RWPE2 (cell line): Measurements from ENCODE around the gene DAZL.

Experiments
- ATAC-seq: fragments of 200-7000 bp; cut with Tn5 transposase; 3 replicates; pipeline ENCODE4 v1.9.1; 2021; ENCODE audit warnings: low read depth
- DNase-seq: peaks from one replicate; pipeline ENCODE4 v3.0.0-alpha.2; 2020; ENCODE audit warnings: low spot score
- H3K27ac ChIP-seq: fragments of 450-650 bp; 2 replicates; pipeline ENCODE4 v1.5.1; 2017; ENCODE audit warnings: mild to moderate bottlenecking; ENCODE audit not compliant: poor library complexity, severe bottlenecking
- H3K27me3 ChIP-seq: fragments of 250-450 bp; sonication (Bioruptor Pico); 2 replicates; pipeline ENCODE4 v1.5.1; 2021; ENCODE audit warnings: mild to moderate bottlenecking, moderate library complexity; ENCODE audit not compliant: insufficient read depth, poor library complexity, severe bottlenecking
- H3K36me3 ChIP-seq: fragments of 250-450 bp; sonication (Bioruptor Pico); 2 replicates; pipeline ENCODE4 v1.5.1; 2020; ENCODE audit warnings: low read depth, mild to moderate bottlenecking, moderate library complexity
- H3K4me1 ChIP-seq: fragments of 250-450 bp; sonication (Bioruptor Pico); 2 replicates; pipeline ENCODE4 v1.5.1; 2021; ENCODE audit warnings: mild to moderate bottlenecking, moderate library complexity; ENCODE audit not compliant: insufficient read depth, poor library complexity, severe bottlenecking
- H3K4me3 ChIP-seq: fragments of 250-450 bp; sonication (Bioruptor Pico); 2 replicates; pipeline ENCODE4 v1.5.1; 2021; ENCODE audit warnings: mild to moderate bottlenecking, moderate library complexity; ENCODE audit not compliant: severe bottlenecking
- H3K9me3 ChIP-seq: fragments of 250-450 bp; sonication (Bioruptor Pico); 2 replicates; pipeline ENCODE4 v1.5.1; 2021; ENCODE audit warnings: mild to moderate bottlenecking, moderate library complexity; ENCODE audit not compliant: severe bottlenecking
- TF ChIP-seq, protein P1 (sequence below): fragments of 450-650 bp; IDR thresholded peaks from one replicate; pipeline ENCODE4 v1.5.1; 2017; ENCODE audit warnings: mild to moderate bottlenecking, moderate library complexity; ENCODE audit not compliant: poor library complexity, severe bottlenecking

Gene DAZL

DNA sequence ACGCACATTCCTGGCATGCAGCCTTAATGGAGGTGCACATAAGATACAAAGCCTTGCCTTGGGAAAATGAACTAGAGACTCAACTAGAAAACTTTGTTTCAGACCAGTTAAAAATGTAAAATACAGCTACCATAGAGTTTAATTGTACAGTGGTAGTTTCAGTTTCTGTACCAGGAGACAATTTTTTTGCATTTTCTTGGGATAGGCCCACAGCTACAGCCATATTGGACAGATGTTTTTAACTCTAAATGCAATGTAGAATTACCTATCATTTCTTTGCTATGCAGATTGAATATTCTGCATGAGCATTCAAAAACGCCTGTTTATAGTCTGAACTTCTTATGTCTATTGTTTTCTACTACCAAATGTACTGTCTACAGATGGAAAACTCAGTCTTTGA is 20.3 kb downstream of the DAZL start:
- TF ChIP-seq, protein P1, sequence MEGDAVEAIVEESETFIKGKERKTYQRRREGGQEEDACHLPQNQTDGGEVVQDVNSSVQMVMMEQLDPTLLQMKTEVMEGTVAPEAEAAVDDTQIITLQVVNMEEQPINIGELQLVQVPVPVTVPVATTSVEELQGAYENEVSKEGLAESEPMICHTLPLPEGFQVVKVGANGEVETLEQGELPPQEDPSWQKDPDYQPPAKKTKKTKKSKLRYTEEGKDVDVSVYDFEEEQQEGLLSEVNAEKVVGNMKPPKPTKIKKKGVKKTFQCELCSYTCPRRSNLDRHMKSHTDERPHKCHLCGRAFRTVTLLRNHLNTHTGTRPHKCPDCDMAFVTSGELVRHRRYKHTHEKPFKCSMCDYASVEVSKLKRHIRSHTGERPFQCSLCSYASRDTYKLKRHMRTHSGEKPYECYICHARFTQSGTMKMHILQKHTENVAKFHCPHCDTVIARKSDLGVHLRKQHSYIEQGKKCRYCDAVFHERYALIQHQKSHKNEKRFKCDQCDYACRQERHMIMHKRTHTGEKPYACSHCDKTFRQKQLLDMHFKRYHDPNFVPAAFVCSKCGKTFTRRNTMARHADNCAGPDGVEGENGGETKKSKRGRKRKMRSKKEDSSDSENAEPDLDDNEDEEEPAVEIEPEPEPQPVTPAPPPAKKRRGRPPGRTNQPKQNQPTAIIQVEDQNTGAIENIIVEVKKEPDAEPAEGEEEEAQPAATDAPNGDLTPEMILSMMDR: no peak
- H3K4me1 ChIP-seq: no peaks in the 10 kb centered on the region
- H3K27ac ChIP-seq: no peak overlapping the region
- H3K36me3 ChIP-seq: no peaks in the 10 kb centered on the region
- no peaks in the 10 kb centered on the region for H3K27me3 ChIP-seq
- no peak overlapping the region for H3K4me3 ChIP-seq
- DNase-seq (no peak), ATAC-seq (no peak)
- no peaks in the 10 kb centered on the region for H3K9me3 ChIP-seq

DNA sequence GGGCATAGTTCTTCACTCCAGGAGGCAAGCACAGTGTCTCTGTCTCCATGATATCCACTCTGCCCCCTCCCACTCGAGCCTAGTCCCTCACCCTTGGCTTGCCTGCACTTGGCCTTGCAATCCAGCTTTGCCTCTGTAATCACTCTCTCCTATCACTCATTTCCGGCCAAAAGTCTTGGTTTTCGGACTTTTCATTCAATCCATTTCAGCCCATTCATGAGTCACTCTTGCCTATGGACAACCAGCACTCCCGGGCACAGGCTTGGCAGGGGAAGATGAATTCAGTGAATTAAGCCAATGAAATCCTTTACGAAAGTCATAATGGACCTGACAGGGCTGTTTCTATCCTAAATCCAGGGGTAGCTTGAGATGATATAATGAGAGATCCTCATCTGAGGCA is 21.7 kb downstream of the DAZL start:
- H3K27me3 ChIP-seq: no peaks in the 10 kb centered on the region
- no peaks in the 10 kb centered on the region for H3K36me3 ChIP-seq
- TF ChIP-seq, protein P1: no peak
- DNase-seq (no peak), ATAC-seq (no peak)
- H3K4me3 ChIP-seq: no peak overlapping the region
- H3K4me1 ChIP-seq: no peaks in the 10 kb centered on the region
- H3K9me3 ChIP-seq: no peaks in the 10 kb centered on the region
- H3K27ac ChIP-seq: no peak overlapping the region

DNA sequence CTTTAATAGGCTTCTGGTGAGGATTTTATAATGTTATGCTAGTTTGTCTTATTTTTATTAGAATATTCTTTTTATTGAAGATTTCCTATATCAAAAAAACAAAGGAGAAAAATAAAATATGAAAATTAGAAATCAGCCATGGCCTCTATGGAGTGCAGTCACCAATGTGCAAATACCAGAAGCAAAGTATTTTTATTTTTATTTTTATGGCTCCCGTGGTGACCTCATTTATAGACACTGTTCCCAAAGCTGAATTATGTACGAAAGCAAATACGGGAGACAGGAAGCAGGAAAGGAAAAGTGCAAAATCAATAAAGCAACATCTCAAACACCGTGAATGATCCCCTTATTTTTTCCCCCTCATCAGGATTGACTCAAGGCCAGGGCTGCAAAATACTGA is 35.1 kb downstream of the DAZL start:
- H3K9me3 ChIP-seq: peaks cover 1% of the 10 kb centered on the region
- no peak overlapping the region for H3K4me3 ChIP-seq
- TF ChIP-seq, protein P1: no peak
- ATAC-seq (no peak), DNase-seq (no peak)
- no peak overlapping the region for H3K27ac ChIP-seq
- no peaks in the 10 kb centered on the region for H3K4me1 ChIP-seq
- peaks cover 8% of the 10 kb centered on the region for H3K27me3 ChIP-seq
- no peaks in the 10 kb centered on the region for H3K36me3 ChIP-seq

DNA sequence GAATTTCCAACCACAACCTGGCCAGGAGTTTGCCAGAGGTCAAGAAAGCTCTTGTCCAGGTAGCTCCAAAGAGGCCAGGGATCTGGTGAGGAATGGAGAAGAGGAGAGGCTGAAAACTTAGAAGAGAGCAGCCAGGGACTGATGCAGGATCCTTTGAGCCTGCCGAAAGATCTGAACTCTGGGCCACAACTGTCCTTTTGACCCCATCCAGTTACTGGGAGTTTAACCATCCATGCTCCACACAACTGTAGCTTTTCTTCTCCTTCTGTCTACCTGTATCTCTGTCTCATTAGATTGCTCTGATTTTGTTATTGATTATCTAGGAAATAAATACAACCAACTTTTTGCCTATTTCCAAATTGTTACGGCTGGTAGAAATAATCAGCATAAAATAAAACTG is 36.7 kb downstream of the DAZL start:
- TF ChIP-seq, protein P1: no peak
- no peak for DNase-seq
- no peak overlapping the region for H3K27ac ChIP-seq
- ATAC-seq: no peak
- no peaks in the 10 kb centered on the region for H3K36me3 ChIP-seq
- peaks cover 7% of the 10 kb centered on the region for H3K27me3 ChIP-seq
- no peaks in the 10 kb centered on the region for H3K4me1 ChIP-seq
- H3K4me3 ChIP-seq: no peak overlapping the region
- H3K9me3 ChIP-seq: no peaks in the 10 kb centered on the region

DNA sequence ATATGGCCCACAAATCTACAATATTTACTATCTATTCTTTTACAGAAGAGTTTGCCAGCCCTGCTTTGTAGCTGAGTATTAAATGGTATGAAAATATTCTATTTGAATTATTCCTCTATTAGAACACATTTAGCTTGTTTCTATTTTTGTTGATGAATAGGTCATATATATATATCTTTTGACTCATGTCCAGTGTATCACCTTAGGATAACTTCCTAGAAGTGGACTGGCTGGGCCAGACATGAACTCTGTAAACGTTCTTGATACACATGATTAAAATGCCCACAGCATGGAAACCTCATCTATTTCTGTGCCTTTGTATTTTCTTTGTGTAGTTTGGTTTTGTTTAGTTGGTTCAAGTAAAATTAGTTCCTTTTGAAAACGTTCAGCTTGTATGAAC is 37.1 kb downstream of the DAZL start:
- Histone ChIP-seq H3K4me3 (no peak overlapping the region), H3K4me1 (no peaks in the 10 kb centered on the region), H3K36me3 (no peaks in the 10 kb centered on the region), H3K27ac (no peak overlapping the region), H3K9me3 (no peaks in the 10 kb centered on the region), H3K27me3 (peaks cover 5% of the 10 kb centered on the region)
- TF ChIP-seq, protein P1: no peak
- DNase-seq (no peak), ATAC-seq (no peak)
